Measurements from ENCODE around the gene GIPC2.

DNA sequence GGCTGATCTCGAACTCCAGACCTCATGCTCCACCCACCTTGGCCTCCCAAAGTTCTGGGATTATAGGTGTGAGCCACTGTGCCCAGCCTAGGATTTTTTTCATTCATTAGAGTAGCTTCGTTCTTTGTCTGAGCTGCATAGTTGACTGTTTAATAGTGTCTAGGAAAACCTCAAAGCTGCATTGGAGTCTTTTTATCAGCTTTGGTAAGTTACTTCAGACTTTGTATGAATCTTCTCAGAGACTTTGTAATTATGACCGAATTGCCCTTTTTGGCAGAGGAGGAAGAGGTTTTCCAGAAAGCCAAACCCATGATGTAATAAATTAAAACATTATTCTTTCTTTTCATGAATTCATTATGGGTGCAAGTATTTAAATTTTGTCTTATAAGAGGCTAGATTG is 35.9 kb upstream of the GIPC2 start:
- no peak for TF ChIP-seq POLR2AphosphoS5 (IDR thresholded peaks at IDR 0.05; ENCODE audit: low read depth, low read length)
- TF ChIP-seq, protein P1, sequence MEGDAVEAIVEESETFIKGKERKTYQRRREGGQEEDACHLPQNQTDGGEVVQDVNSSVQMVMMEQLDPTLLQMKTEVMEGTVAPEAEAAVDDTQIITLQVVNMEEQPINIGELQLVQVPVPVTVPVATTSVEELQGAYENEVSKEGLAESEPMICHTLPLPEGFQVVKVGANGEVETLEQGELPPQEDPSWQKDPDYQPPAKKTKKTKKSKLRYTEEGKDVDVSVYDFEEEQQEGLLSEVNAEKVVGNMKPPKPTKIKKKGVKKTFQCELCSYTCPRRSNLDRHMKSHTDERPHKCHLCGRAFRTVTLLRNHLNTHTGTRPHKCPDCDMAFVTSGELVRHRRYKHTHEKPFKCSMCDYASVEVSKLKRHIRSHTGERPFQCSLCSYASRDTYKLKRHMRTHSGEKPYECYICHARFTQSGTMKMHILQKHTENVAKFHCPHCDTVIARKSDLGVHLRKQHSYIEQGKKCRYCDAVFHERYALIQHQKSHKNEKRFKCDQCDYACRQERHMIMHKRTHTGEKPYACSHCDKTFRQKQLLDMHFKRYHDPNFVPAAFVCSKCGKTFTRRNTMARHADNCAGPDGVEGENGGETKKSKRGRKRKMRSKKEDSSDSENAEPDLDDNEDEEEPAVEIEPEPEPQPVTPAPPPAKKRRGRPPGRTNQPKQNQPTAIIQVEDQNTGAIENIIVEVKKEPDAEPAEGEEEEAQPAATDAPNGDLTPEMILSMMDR (IDR thresholded peaks at IDR 0.05) = no peak
- no peak for TF ChIP-seq SIN3A (IDR thresholded peaks at IDR 0.05; ENCODE audit: borderline replicate concordance, insufficient read depth, low read depth, low read length)
- no peak for TF ChIP-seq TCF7L2 (IDR thresholded peaks at IDR 0.05; ENCODE audit: low read depth, low read length)

Data from Panc1 (cell line).